GM19463 (cell line): ENCODE data around the gene MFSD2A.
"Not testable (repeated sequence)": the region's sequence is repeated elsewhere in the genome, so short reads cannot be mapped to it uniquely, and the experiment has no call there.

Source experiments
- ATAC-seq: cut with Tn5 transposase; IDR thresholded peaks from one replicate; pipeline ENCODE4 v1.9.1; 2021; ENCODE audit warnings: mild to moderate bottlenecking, moderate library complexity; ENCODE audit not compliant: unreplicated experiment

MFSD2A gene

GRCh38 chr1:39996396-39997004 is 41.6 kb downstream of the MFSD2A start:
- ATAC-seq = no peak

- no peak for ATAC-seq
Observed at GRCh38 chr1:40001456-40001855, 46.5 kb downstream of the MFSD2A start.

GRCh38 chr1:40003156-40004093 is 48.5 kb downstream of the MFSD2A start:
- no peak for ATAC-seq

GRCh38 chr1:40004857-40005256 is 49.9 kb downstream of the MFSD2A start:
- ATAC-seq = no peak

- not testable (repeated sequence) for ATAC-seq
Observed at GRCh38 chr1:40007481-40008034, 52.6 kb downstream of the MFSD2A start.

- ATAC-seq = no peak
Observed at GRCh38 chr1:40011198-40011597, 56.3 kb downstream of the MFSD2A start.

- no peak for ATAC-seq
Observed at GRCh38 chr1:40014253-40014706, 59.3 kb downstream of the MFSD2A start.

GRCh38 chr1:40014812-40015594 is 60.1 kb downstream of the MFSD2A start:
- no peak for ATAC-seq

- no peak for ATAC-seq
Observed at GRCh38 chr1:40017951-40018575, 63.1 kb downstream of the MFSD2A start.
